ENCODE data around the gene ITSN1. TPM values are rescaled to one million over a fixed set of nuclear protein-coding genes. Genes with fewer than 3 reads are reported as not detected.

The ITSN1 gene
- total RNA-seq, 1 donor from 2014 or later: 73.8 TPM

GRCh38 chr21:33828083-33828482, 185.8 kb downstream of the ITSN1 start:
- DNase-seq (ENCODE audit: low spot score in 2 of 2) (no peak), FAIRE-seq (no peak)

- no peak for FAIRE-seq
- no peak for DNase-seq (ENCODE audit: low spot score in 2 of 2)
Observed at GRCh38 chr21:33828577-33828976, 186.3 kb downstream of the ITSN1 start.

- FAIRE-seq (no peak), DNase-seq (ENCODE audit: low spot score in 2 of 2) (no peak)
Observed at GRCh38 chr21:33829844-33830243, 187.5 kb downstream of the ITSN1 start.

GRCh38 chr21:33831962-33832659, 189.8 kb downstream of the ITSN1 start:
- FAIRE-seq (no peak), DNase-seq (ENCODE audit: low spot score in 2 of 2) (no peak)

GRCh38 chr21:33834801-33835500, 192.7 kb downstream of the ITSN1 start:
- DNase-seq (ENCODE audit: low spot score in 2 of 2): no peak
- FAIRE-seq: no peak

GRCh38 chr21:33835920-33836319, 193.6 kb downstream of the ITSN1 start:
- FAIRE-seq (no peak), DNase-seq (ENCODE audit: low spot score in 2 of 2) (no peak)

- DNase-seq (ENCODE audit: low spot score in 2 of 2): no peak
Observed at GRCh38 chr21:33836408-33836807, 194.1 kb downstream of the ITSN1 start.

GRCh38 chr21:33839167-33839716, 196.9 kb downstream of the ITSN1 start:
- FAIRE-seq: no peak

More at GRCh38 chr21:33836408-33836807, 194.1 kb downstream of the ITSN1 start:
- no peak for FAIRE-seq

GRCh38 chr21:33839806-33840205, 197.5 kb downstream of the ITSN1 start:
- FAIRE-seq: no peak
- DNase-seq (ENCODE audit: low spot score in 2 of 2): no peak

More at GRCh38 chr21:33839167-33839716, 196.9 kb downstream of the ITSN1 start:
- DNase-seq (ENCODE audit: low spot score in 2 of 2): no peak

- FAIRE-seq: no peak
- DNase-seq (ENCODE audit: low spot score in 2 of 2): no peak
Observed at GRCh38 chr21:33840771-33841170, 198.5 kb downstream of the ITSN1 start.

- FAIRE-seq (no peak), DNase-seq (ENCODE audit: low spot score in 2 of 2) (no peak)
Observed at GRCh38 chr21:33841561-33841960, 199.3 kb downstream of the ITSN1 start.

GRCh38 chr21:33843216-33843615, 200.9 kb downstream of the ITSN1 start:
- FAIRE-seq (no peak), DNase-seq (ENCODE audit: low spot score in 2 of 2) (no peak)

GRCh38 chr21:33844104-33844889, 202.0 kb downstream of the ITSN1 start:
- DNase-seq (ENCODE audit: low spot score in 2 of 2): no peak
- FAIRE-seq: no peak

- no peak for DNase-seq (ENCODE audit: low spot score in 2 of 2)
- no peak for FAIRE-seq
Observed at GRCh38 chr21:33844890-33845205, 202.5 kb downstream of the ITSN1 start.

GRCh38 chr21:33846141-33846540, 203.8 kb downstream of the ITSN1 start:
- FAIRE-seq: no peak
- no peak for DNase-seq (ENCODE audit: low spot score in 2 of 2)

GRCh38 chr21:33847588-33848248, 205.4 kb downstream of the ITSN1 start:
- DNase-seq (ENCODE audit: low spot score in 2 of 2) (no peak), FAIRE-seq (no peak)

GRCh38 chr21:33848249-33848953, 206.1 kb downstream of the ITSN1 start:
- FAIRE-seq (no peak), DNase-seq (ENCODE audit: low spot score in 2 of 2) (no peak)

- no peak for DNase-seq (ENCODE audit: low spot score in 2 of 2)
- no peak for FAIRE-seq
Observed at GRCh38 chr21:33849834-33850233, 207.5 kb downstream of the ITSN1 start.

GRCh38 chr21:33850401-33850800, 208.1 kb downstream of the ITSN1 start:
- DNase-seq (ENCODE audit: low spot score in 2 of 2): no peak
- no peak for FAIRE-seq

- no peak for DNase-seq (ENCODE audit: low spot score in 2 of 2)
- FAIRE-seq: no peak
Observed at GRCh38 chr21:33850985-33851384, 208.7 kb downstream of the ITSN1 start.
